GM19239 (cell line): ENCODE data around the gene DCAF12L1.

Experiments
- DNase-seq: peaks from one replicate; pipeline ENCODE4 v3.0.0; 2011; ENCODE audit warnings: low spot score; ENCODE audit not compliant: insufficient read length
- FAIRE-seq: peaks from 2 replicates; lab custom pipeline; 2011; peaks lifted over from hg19 to GRCh38; lab: Jason Lieb, UNC

The DCAF12L1 gene

GRCh38 chrX:126552313-126553022 lies at the start of gene DCAF12L1:
Gene DCAF12L1, minus strand, starts transcription at chrX:126552814. Its CDS starts 206 bp downstream, at chrX:126552608.
- no peak for DNase-seq
- FAIRE-seq, result no peak

- FAIRE-seq, result peak; percentile 86
Measured at GRCh38 chrX:126580877-126581276, 28.3 kb upstream of the DCAF12L1 start.

GRCh38 chrX:126575911-126576310 lies 23.3 kb upstream of the DCAF12L1 start:
- FAIRE-seq, result no peak
- DNase-seq, result no peak

More at GRCh38 chrX:126580877-126581276, 28.3 kb upstream of the DCAF12L1 start:
- DNase-seq, result no peak

DNA sequence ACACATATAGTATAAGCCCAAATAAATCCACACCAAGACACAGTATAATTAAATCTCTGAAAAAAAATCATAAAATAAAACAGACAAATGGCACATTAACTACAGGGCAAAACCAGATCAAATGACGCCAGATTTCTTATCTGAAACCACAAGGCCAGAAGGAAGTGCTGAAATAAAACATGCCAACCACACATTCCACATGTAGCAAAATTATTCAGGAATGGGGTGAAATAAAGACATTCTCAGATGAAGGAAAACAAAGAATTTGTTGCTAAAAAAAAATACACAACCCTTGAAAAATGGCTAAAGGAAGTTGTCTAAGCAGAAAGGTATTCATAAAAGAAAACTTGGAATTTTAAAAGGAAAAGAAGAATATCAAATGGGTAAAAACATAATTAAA lies 4.5 kb upstream of the DCAF12L1 start:
- DNase-seq (no peak), FAIRE-seq (no peak)

DNA sequence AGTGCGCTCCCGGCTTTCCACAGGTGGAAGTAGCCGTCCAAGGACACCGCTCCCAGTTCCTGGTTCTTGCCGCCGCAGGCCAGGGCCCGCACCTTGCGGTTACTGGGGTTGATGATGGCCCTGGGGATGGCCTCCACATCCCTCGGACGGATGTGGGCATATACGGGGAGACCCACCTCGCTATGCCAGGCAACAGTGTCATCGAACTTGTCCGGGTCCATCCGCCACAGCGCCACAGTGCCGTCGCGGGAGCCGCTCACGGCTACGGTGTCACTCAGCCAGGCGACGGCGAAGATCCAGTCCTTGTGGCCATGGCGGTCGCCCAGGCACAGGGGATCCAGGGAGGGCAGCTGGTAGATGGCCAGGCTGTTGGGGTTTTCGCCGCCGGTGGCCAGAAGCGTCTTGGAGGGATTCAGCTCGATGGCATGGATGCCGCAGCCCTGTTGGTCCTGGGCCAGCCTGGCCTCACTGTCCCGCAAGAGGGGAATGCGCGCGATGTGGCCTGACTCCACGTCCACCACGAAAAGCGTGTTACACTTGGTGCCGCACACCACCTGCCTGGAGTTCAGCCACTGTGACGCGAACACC lies 795 bp downstream of the DCAF12L1 start:
- no peak for DNase-seq
- FAIRE-seq, result no peak

GRCh38 chrX:126551306-126551705 lies 1.3 kb downstream of the DCAF12L1 start:
- FAIRE-seq (no peak), DNase-seq (no peak)

DNA sequence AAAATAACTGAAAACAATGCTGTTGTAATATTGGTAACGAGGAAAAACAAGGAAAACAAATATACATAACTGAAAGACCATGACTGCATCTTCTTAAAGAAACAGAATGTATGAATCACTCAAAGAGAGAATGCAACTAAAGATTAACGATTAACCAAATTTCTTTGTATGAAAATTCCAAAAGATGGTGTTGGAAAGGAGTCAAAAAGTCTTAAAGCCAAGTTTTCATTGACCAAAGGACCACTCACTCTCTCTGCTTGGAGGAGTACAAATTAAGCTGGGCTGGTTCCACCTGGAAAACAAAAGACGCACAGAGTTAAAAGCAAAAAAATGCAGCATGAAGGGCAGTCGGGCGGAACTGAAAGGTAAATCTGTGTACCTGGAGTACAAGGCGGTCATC lies 1.8 kb downstream of the DCAF12L1 start:
- FAIRE-seq (no peak), DNase-seq (no peak)

GRCh38 chrX:126509923-126510322 lies 42.7 kb downstream of the DCAF12L1 start:
- FAIRE-seq (no peak), DNase-seq (no peak)
